ENCODE data around the gene ERFL.

DNA sequence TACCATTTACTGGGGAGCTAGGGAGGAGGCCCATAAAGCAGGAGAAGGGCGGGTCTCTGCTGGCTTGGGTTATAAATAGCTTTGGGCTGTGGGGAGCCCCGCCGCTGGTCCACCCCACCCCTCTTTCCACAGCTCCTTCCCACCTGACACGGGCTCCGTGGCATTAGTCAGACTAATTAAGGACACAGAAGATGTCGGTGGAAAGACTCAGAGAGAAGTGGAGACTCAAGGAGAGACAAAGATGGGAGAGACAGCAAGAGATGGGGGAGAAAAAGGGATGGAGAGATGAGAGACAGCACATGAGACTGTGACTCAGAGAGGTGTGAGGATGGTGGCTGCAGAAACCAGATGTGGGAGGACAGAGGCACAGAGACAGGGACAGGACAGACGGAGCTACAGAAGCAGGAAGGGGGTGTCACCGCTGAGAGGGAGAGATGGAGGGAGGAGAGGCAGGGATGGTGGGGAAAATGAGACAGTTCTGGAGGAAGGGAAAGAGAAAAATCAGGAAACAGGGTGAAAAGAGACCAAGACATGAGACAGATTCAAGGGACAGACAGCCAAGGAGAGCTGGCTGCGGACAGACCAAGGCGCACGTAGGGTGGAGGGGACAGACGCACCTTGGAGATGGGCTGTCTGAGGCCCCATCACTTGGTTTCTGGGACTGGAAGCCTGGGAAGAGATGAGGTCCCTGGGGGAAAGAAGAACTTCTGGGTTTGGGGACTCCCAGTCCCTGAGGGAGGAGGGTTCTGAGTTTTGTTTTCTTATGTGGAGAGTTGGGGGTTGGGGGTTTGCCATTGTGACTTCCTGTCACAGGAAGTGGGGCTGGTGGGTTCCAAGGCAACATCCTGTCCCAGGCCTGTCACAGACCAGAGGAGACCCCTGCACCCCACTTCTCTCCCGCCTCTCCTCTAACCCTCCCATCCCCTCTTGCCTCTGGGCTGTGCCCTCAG lies 41.2 kb downstream of the ERFL start:
- TF ChIP-seq, protein P1, sequence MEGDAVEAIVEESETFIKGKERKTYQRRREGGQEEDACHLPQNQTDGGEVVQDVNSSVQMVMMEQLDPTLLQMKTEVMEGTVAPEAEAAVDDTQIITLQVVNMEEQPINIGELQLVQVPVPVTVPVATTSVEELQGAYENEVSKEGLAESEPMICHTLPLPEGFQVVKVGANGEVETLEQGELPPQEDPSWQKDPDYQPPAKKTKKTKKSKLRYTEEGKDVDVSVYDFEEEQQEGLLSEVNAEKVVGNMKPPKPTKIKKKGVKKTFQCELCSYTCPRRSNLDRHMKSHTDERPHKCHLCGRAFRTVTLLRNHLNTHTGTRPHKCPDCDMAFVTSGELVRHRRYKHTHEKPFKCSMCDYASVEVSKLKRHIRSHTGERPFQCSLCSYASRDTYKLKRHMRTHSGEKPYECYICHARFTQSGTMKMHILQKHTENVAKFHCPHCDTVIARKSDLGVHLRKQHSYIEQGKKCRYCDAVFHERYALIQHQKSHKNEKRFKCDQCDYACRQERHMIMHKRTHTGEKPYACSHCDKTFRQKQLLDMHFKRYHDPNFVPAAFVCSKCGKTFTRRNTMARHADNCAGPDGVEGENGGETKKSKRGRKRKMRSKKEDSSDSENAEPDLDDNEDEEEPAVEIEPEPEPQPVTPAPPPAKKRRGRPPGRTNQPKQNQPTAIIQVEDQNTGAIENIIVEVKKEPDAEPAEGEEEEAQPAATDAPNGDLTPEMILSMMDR (IDR thresholded peaks at IDR 0.05): no peak
- TF ChIP-seq POLR2A (IDR thresholded peaks at IDR 0.05) (no peak), POLR2AphosphoS5 (IDR thresholded peaks at IDR 0.05; ENCODE audit: insufficient read depth in 1 of 2, low read depth in 1 of 2) (no peak)
